GM23338 (cell line): ENCODE results near the gene PSMD13. TPM values are rescaled to one million over a fixed set of nuclear protein-coding genes. Genes with fewer than 3 reads are reported as not detected.

Experiments used
- ATAC-seq: fragments of 200-7000 bp; cut with Tn5 transposase; 3 replicates; pipeline ENCODE4 v1.9.1; 2020
- DNase-seq: peaks from one replicate; pipeline ENCODE4 v3.0.0-alpha.2; 2015; ENCODE audit warnings: low spot score
- H2AFZ ChIP-seq: fragments of 200-600 bp; sonication (generic); 2 replicates; pipeline ENCODE4 v1.8.0; 2016; ENCODE audit warnings: antibody characterized with exemption, mild to moderate bottlenecking, moderate library complexity
- H3F3A ChIP-seq: fragments of 200-600 bp; sonication (generic); replicated peaks from 2 replicates; pipeline ENCODE4 v1.8.0; 2017; ENCODE audit warnings: antibody characterized with exemption, mixed run types, low read depth
- H3K27ac ChIP-seq: fragments of 200-600 bp; sonication (generic); 2 replicates; pipeline ENCODE4 v1.6.1; 2016; ENCODE audit warnings: low read depth
- H3K27me3 ChIP-seq: fragments of 200-600 bp; sonication (generic); 2 replicates; pipeline ENCODE4 v1.8.0; 2016; ENCODE audit warnings: mild to moderate bottlenecking, mixed run types, moderate library complexity; ENCODE audit not compliant: insufficient read depth
- H3K36me3 ChIP-seq: fragments of 200-600 bp; sonication (generic); 2 replicates; pipeline ENCODE4 v1.8.0; 2016; ENCODE audit warnings: mild to moderate bottlenecking; ENCODE audit not compliant: insufficient read depth
- H3K4me1 ChIP-seq: fragments of 200-600 bp; sonication (generic); 2 replicates; pipeline ENCODE4 v1.8.0; 2016; ENCODE audit warnings: mild to moderate bottlenecking, moderate library complexity; ENCODE audit not compliant: insufficient read depth
- H3K4me2 ChIP-seq: fragments of 200-600 bp; sonication (generic); 2 replicates; pipeline ENCODE4 v1.7.1; 2017; ENCODE audit warnings: mixed run types
- H3K4me3 ChIP-seq: fragments of 200-600 bp; sonication (generic); 2 replicates; pipeline ENCODE4 v1.6.1; 2016; ENCODE audit warnings: mixed run types
- H3K79me2 ChIP-seq: fragments of 200-600 bp; sonication (generic); replicated peaks from 2 replicates; pipeline ENCODE4 v1.8.0; 2017; ENCODE audit warnings: mild to moderate bottlenecking; ENCODE audit not compliant: insufficient read depth
- H3K9me2 ChIP-seq: fragments of 200-600 bp; sonication (generic); 2 replicates; pipeline ENCODE4 v1.8.0; 2017; ENCODE audit not compliant: insufficient read depth
- H4K20me1 ChIP-seq: fragments of 200-600 bp; sonication (generic); replicated peaks from 2 replicates; pipeline ENCODE4 v1.8.0; 2017; ENCODE audit warnings: mild to moderate bottlenecking; ENCODE audit not compliant: insufficient read depth
- H3K27ac Mint-ChIP-seq: 2 replicates; pipeline ENCODE4 v1.8.0; 2020; ENCODE audit warnings: inconsistent platforms, mild to moderate bottlenecking, moderate library complexity, mixed read lengths
- H3K27me3 Mint-ChIP-seq: 3 replicates; pipeline ENCODE4 v1.8.0; 2022; ENCODE audit warnings: low read depth, mild to moderate bottlenecking, moderate library complexity, mixed read lengths, inconsistent platforms; ENCODE audit not compliant: insufficient read depth, poor library complexity
- H3K36me3 Mint-ChIP-seq: 3 replicates; pipeline ENCODE4 v1.8.0; 2021; ENCODE audit warnings: low read depth, mild to moderate bottlenecking, inconsistent platforms, moderate library complexity, mixed read lengths
- H3K4me1 Mint-ChIP-seq: 3 replicates; pipeline ENCODE4 v1.8.0; 2020; ENCODE audit warnings: mild to moderate bottlenecking, inconsistent platforms, mixed read lengths
- H3K4me3 Mint-ChIP-seq: 3 replicates; pipeline ENCODE4 v1.8.0; 2021; ENCODE audit warnings: moderate library complexity, mild to moderate bottlenecking, inconsistent platforms, mixed read lengths
- H3K9me3 Mint-ChIP-seq: 3 replicates; pipeline ENCODE4 v1.8.0; 2020; ENCODE audit warnings: moderate library complexity, mild to moderate bottlenecking, inconsistent platforms, mixed read lengths
- CREB1 ChIP-seq: fragments of 250-450 bp; sonication (Bioruptor Pico); IDR thresholded peaks from 2 replicates; pipeline ENCODE4 v1.5.0; 2020; ENCODE audit warnings: low read depth, mild to moderate bottlenecking, moderate library complexity
- CTCF ChIP-seq, 2 experiments: fragments of 200-600 bp in 1 of 2; sonication (generic) in 1 of 2; conservative IDR thresholded peaks; 2 replicates each; pipeline versions ENCODE4 v1.5.1 to v1.6.1; 2016 to 2017; ENCODE audit warnings: antibody characterized with exemption in 2 of 2, low read depth in 2 of 2, mild to moderate bottlenecking in 2 of 2, moderate library complexity in 1 of 2
- ETS1 ChIP-seq: IDR thresholded peaks from 2 replicates; pipeline ENCODE4 v1.6.1; 2016; ENCODE audit warnings: antibody characterized with exemption
- EZH2 ChIP-seq: fragments of 200-600 bp; sonication (generic); IDR thresholded peaks from one replicate; pipeline ENCODE4 v1.8.0; 2017; ENCODE audit warnings: antibody characterized with exemption, mild to moderate bottlenecking, low read depth; ENCODE audit not compliant: unreplicated experiment
- NANOG ChIP-seq: IDR thresholded peaks from 2 replicates; pipeline ENCODE4 v1.6.1; 2016; ENCODE audit warnings: antibody characterized with exemption, borderline replicate concordance
- POLR2AphosphoS5 ChIP-seq: IDR thresholded peaks from 2 replicates; pipeline ENCODE4 v1.6.1; 2016; ENCODE audit warnings: antibody characterized with exemption, low read depth
- REST ChIP-seq: IDR thresholded peaks from one replicate; pipeline ENCODE4 v1.6.1; 2018; ENCODE audit warnings: antibody characterized with exemption; ENCODE audit not compliant: unreplicated experiment
- ZNF114 ChIP-seq: fragments of 250-450 bp; sonication (Bioruptor Pico); IDR thresholded peaks from 2 replicates; pipeline ENCODE4 v1.5.0; 2020; ENCODE audit warnings: mild to moderate bottlenecking, moderate library complexity
- polyA plus RNA-seq: library from polyadenylated mRNA; unstranded; fragments of >200 nt; fragmentation: Nextera tagmentation; extraction: Ambion mirVana; gene quantifications from 2 replicates; pipeline ENCODE4 v1.2.1, GENCODE V29; 2016
- total RNA-seq: library from RNA; depleted of rRNA; stranded (reverse); fragments of >200 nt; shearing (Covaris generic); gene quantifications from 2 replicates; pipeline ENCODE4 v1.2.3, GENCODE V29; 2014

PSMD13 gene
- total and polyA plus RNA-seq, 2 experiments from 2014 or later, result 111 to 114 TPM

DNA sequence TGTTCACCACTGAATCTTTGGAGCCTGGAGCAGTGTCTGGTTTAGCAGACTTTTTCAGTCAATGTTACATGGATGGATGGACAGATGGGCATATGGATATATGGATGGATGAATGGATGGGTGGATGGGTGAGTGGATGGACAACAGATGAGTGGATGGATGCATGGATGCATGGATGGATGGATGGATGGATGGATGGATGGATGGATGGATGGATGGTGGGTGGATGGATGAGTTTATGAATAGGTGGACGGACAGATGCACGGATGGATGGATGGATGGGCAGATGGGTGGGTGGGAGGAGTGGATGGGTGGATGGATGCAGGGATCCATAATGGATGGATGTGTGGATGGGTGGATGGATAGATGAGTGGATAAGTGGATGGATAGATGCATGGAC, 19.0 kb downstream of the PSMD13 start (continued):
- TF ChIP-seq NANOG (no peak), CTCF (conservative IDR thresholded peaks at IDR 0.05; ENCODE audit: low read depth in 2 of 2) (no peak), POLR2AphosphoS5 (no peak), EZH2 (no peak), CREB1 (no peak), ZNF114 (CRISPR knock-in tag) (no peak), REST (no peak)

DNA sequence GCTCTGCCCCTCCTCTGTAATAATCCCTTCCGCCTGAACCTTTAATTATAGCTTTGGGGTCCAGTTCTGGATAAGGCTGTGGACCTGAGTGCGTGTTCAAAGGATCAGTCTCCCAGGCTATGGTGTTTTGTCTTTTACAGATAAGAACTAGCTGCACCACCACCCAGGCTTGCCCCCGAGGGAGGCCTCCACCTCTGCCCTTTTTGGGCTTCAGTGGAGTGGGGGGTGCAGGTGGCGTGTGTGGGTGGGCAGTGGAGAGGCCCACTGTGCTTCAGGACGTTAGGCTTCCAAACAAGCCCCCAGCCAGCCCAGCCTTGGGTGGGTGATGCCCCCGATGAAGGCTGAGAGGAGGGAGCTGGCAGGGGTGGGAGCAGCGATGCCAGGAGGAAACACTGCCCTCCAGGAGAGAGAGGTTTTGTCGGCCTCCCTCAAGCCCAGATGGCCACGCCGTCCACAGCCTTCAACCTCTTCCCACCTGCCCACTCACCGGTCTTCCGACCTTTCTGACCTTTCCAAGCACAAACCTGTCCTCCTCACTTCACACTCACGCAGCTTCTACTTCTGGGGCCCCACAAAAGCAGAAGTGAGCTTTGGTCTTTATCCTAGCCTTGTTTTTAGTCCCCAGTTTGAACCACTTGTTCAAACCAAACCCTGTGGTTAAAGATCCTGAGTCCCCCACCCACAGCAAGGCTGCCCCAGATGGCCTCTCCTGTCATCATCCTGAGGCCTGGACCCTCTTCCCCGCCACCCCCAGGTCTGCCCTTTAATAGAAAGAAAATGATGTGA, 20.4 kb downstream of the PSMD13 start:
- Histone ChIP-seq H2AFZ (no peak overlapping the region), H4K20me1 (no peaks in the 10 kb centered on the region), H3K27ac (no peak overlapping the region), H3K4me3 (no peak overlapping the region), H3K27me3 (no peaks in the 10 kb centered on the region), H3K4me1 (no peaks in the 10 kb centered on the region), H3K79me2 (no peaks in the 10 kb centered on the region), H3K9me2 (peaks cover 4% of the 10 kb centered on the region; the same call in 1 of the 2 replicates), H3K36me3 (no peaks in the 10 kb centered on the region), H3K4me2 (no peak overlapping the region), H3F3A (no peaks in the 10 kb centered on the region)
- Mint-ChIP-seq H3K27me3 (peaks cover 5% of the 10 kb centered on the region), H3K9me3 (peaks cover 18% of the 10 kb centered on the region), H3K4me3 (no peak overlapping the region), H3K36me3 (peaks cover 22% of the 10 kb centered on the region), H3K27ac (no peak overlapping the region), H3K4me1 (no peaks in the 10 kb centered on the region)
- TF ChIP-seq POLR2AphosphoS5, result no peak
- TF ChIP-seq ETS1, result no peak
- TF ChIP-seq CREB1, result no peak
- no peak for TF ChIP-seq ZNF114 (CRISPR knock-in tag)
- no peak for TF ChIP-seq CTCF (conservative IDR thresholded peaks at IDR 0.05; ENCODE audit: low read depth in 2 of 2)
- DNase-seq, result no peak
- ATAC-seq, result no peak
